Neural cell (in vitro differentiated cells): Measurements from ENCODE around the gene FETUB. TPM values are rescaled to one million over a fixed set of nuclear protein-coding genes. Genes with fewer than 3 reads are reported as not detected.

Source experiments
- H2AFZ ChIP-seq: fragments of 200-600, 300-800 bp; sonication (generic), shearing (Covaris generic); 2 replicates; pipeline ENCODE4 v1.6.0; 2014; ENCODE audit warnings: low read depth, mild to moderate bottlenecking, antibody characterized with exemption, low read length, moderate library complexity
- H3F3A ChIP-seq: fragments of 200-600 bp; shearing (Covaris generic); 2 replicates; pipeline ENCODE4 v1.6.1; 2016; ENCODE audit warnings: mild to moderate bottlenecking, moderate library complexity, mixed read lengths, antibody characterized with exemption, low read length; ENCODE audit not compliant: insufficient read depth, poor library complexity, severe bottlenecking
- H3K27ac ChIP-seq: fragments of 200-600, 300-800 bp; sonication (generic), shearing (Covaris generic); 2 replicates; pipeline ENCODE4 v1.5.1; 2014; ENCODE audit warnings: mild to moderate bottlenecking, low read length, moderate library complexity
- H3K27me3 ChIP-seq: fragments of 300-800, 200-600 bp; sonication (generic), shearing (Covaris generic); 2 replicates; pipeline ENCODE4 v1.6.0; 2014; ENCODE audit warnings: mild to moderate bottlenecking, low read depth, low read length, moderate library complexity; ENCODE audit not compliant: insufficient read depth
- H3K36me3 ChIP-seq: fragments of 300-800, 200-600 bp; sonication (generic), shearing (Covaris generic); 2 replicates; pipeline ENCODE4 v1.5.1; 2014; ENCODE audit warnings: mild to moderate bottlenecking, antibody characterized with exemption, low read length, moderate library complexity; ENCODE audit not compliant: insufficient read depth
- H3K4me2 ChIP-seq: fragments of 300-800, 200-600 bp; sonication (generic), shearing (Covaris generic); 2 replicates; pipeline ENCODE4 v1.6.0; 2014; ENCODE audit warnings: mild to moderate bottlenecking, low read length
- H3K4me3 ChIP-seq: fragments of 300-800, 200-600 bp; sonication (generic), shearing (Covaris generic); 2 replicates; pipeline ENCODE4 v1.5.1; 2014; ENCODE audit warnings: mild to moderate bottlenecking, low read length, moderate library complexity
- H3K79me2 ChIP-seq: fragments of 200-600 bp; shearing (Covaris generic); replicated peaks from 2 replicates; pipeline ENCODE4 v1.6.0; 2014; ENCODE audit warnings: mild to moderate bottlenecking, low read length, moderate library complexity; ENCODE audit not compliant: insufficient read depth
- H3K9ac ChIP-seq: fragments of 300-800, 200-600 bp; sonication (generic), shearing (Covaris generic); 2 replicates; pipeline ENCODE4 v1.6.1; 2016; ENCODE audit warnings: mild to moderate bottlenecking, low read length, mixed read lengths
- H3K9me2 ChIP-seq: fragments of 200-600 bp; shearing (Covaris generic); 2 replicates; pipeline ENCODE4 v1.6.1; 2016; ENCODE audit warnings: mild to moderate bottlenecking, low read length, mixed read lengths; ENCODE audit not compliant: insufficient read depth
- H3K9me3 ChIP-seq: fragments of 200-600, 300-800 bp; sonication (generic), shearing (Covaris generic); 2 replicates; pipeline ENCODE4 v1.6.1; 2016; ENCODE audit warnings: mild to moderate bottlenecking, mixed run types, low read length, moderate library complexity, mixed read lengths
- H4K20me1 ChIP-seq: fragments of 200-600 bp; shearing (Covaris generic); 2 replicates; pipeline ENCODE4 v1.6.1; 2016; ENCODE audit warnings: mild to moderate bottlenecking, mixed run types; ENCODE audit not compliant: insufficient read depth
- EP300 ChIP-seq: fragments of 450-650 bp; conservative IDR thresholded peaks from 2 replicates; pipeline ENCODE4 v1.6.1; 2014; ENCODE audit warnings: antibody characterized with exemption, mild to moderate bottlenecking, moderate library complexity; ENCODE audit not compliant: poor library complexity, severe bottlenecking
- EZH2 ChIP-seq: fragments of 200-600, 300-800 bp; shearing (Covaris generic), sonication (generic); IDR thresholded peaks from 2 replicates; pipeline ENCODE4 v1.6.1; 2014; ENCODE audit warnings: antibody characterized with exemption, low read length, borderline replicate concordance, mild to moderate bottlenecking; ENCODE audit not compliant: insufficient read depth, poor library complexity, severe bottlenecking
- MXI1 ChIP-seq: fragments of 450-650 bp; conservative IDR thresholded peaks from 2 replicates; pipeline ENCODE4 v1.6.1; 2014; ENCODE audit warnings: antibody characterized with exemption, mild to moderate bottlenecking; ENCODE audit not compliant: poor library complexity, severe bottlenecking
- POLR2AphosphoS5 ChIP-seq: IDR thresholded peaks from 2 replicates; pipeline ENCODE4 v1.6.1; 2012
- RAD21 ChIP-seq: fragments of 450-650 bp; conservative IDR thresholded peaks from 2 replicates; pipeline ENCODE4 v1.6.1; 2014; ENCODE audit warnings: antibody characterized with exemption, mild to moderate bottlenecking, moderate library complexity
- SMC3 ChIP-seq: fragments of 450-650 bp; conservative IDR thresholded peaks from 2 replicates; pipeline ENCODE4 v1.6.1; 2014; ENCODE audit warnings: antibody characterized with exemption, mild to moderate bottlenecking, moderate library complexity; ENCODE audit not compliant: poor library complexity
- TAF1 ChIP-seq: IDR thresholded peaks from 2 replicates; pipeline ENCODE4 v1.6.1; 2012; ENCODE audit warnings: low read depth
- polyA minus RNA-seq: library from RNA; depleted of rRNA, polyadenylated mRNA; stranded (reverse); fragments of >200 nt; gene quantifications from 2 replicates; pipeline ENCODE4 v1.2.3, GENCODE V29; 2014
- polyA plus RNA-seq: library from polyadenylated mRNA; depleted of rRNA; stranded (reverse); fragments of >200 nt; gene quantifications from 2 replicates; pipeline ENCODE4 v1.2.3, GENCODE V29; 2014
- TF ChIP-seq, protein P1 (sequence below): fragments of 450-650 bp; IDR thresholded peaks from 2 replicates; pipeline ENCODE4 v1.5.1; 2014; ENCODE audit warnings: antibody characterized with exemption, mild to moderate bottlenecking, moderate library complexity; ENCODE audit not compliant: poor library complexity, severe bottlenecking
- TF ChIP-seq, protein P2 (sequence below): IDR thresholded peaks from 2 replicates; pipeline ENCODE4 v1.6.1; 2012; ENCODE audit warnings: borderline replicate concordance

The FETUB gene, protein sequence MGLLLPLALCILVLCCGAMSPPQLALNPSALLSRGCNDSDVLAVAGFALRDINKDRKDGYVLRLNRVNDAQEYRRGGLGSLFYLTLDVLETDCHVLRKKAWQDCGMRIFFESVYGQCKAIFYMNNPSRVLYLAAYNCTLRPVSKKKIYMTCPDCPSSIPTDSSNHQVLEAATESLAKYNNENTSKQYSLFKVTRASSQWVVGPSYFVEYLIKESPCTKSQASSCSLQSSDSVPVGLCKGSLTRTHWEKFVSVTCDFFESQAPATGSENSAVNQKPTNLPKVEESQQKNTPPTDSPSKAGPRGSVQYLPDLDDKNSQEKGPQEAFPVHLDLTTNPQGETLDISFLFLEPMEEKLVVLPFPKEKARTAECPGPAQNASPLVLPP
- not detected in 2 replicates for polyA plus RNA-seq
- polyA minus RNA-seq: 0.81 TPM in 1 of 2 replicates, not detected in the other

DNA sequence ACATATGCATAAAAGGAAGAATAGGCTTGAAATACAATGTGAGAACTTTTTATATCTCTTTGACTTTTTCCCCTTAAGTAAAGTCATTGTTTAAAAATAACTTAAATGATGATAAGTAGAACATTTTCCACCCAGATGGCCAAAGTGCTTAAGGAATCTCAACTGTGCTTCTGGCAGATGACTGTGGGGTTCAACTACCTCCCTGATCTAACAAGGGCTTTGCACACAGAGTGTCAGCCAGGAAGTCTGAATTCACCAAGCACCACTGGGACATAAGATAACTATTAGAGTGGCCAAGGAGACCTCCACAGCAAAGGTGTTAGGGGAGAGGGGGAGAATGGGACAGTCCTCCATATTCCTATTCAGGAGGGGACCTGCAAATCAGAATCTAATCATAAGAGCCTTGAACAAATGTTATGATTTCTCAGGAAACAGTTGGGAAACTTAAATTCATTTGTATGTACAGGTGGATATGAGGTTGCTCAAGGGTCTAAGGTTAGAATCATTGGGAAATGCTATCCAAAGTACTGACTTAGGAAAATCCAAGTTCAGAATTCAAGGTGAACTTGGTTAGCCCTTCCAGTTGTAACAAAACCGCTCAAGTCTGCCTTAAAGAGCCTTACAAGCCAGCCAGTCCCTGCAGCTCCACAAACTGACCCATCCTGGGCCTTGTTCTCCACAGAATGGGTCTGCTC, at the start of gene FETUB:
Gene FETUB (plus strand): TSS at position 622 of the 695 bp plus-strand sequence. CDS start 62 bp downstream, at position 684.
- Histone ChIP-seq H3K4me2 (no peak within 1 kb of the TSS), H3F3A (no peaks in the 10 kb centered on the region), H3K9me2 (no peaks in the 10 kb centered on the region), H3K9me3 (no peaks in the 10 kb centered on the region), H3K36me3 (no peaks in the 10 kb centered on the region), H3K79me2 (no peaks in the 10 kb centered on the region), H3K4me3 (no peak within 1 kb of the TSS), H3K27ac (no peak within 1 kb of the TSS), H3K27me3 (no peaks in the 10 kb centered on the region), H3K9ac (no peak within 1 kb of the TSS), H2AFZ (no peak within 1 kb of the TSS), H4K20me1 (no peaks in the 10 kb centered on the region)
- TF ChIP-seq, protein P1, sequence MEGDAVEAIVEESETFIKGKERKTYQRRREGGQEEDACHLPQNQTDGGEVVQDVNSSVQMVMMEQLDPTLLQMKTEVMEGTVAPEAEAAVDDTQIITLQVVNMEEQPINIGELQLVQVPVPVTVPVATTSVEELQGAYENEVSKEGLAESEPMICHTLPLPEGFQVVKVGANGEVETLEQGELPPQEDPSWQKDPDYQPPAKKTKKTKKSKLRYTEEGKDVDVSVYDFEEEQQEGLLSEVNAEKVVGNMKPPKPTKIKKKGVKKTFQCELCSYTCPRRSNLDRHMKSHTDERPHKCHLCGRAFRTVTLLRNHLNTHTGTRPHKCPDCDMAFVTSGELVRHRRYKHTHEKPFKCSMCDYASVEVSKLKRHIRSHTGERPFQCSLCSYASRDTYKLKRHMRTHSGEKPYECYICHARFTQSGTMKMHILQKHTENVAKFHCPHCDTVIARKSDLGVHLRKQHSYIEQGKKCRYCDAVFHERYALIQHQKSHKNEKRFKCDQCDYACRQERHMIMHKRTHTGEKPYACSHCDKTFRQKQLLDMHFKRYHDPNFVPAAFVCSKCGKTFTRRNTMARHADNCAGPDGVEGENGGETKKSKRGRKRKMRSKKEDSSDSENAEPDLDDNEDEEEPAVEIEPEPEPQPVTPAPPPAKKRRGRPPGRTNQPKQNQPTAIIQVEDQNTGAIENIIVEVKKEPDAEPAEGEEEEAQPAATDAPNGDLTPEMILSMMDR: no peak
- TF ChIP-seq SMC3 (no peak), POLR2AphosphoS5 (no peak), EP300 (no peak), EZH2 (no peak), TAF1 (no peak), RAD21 (no peak), MXI1 (no peak)
- TF ChIP-seq, protein P2, sequence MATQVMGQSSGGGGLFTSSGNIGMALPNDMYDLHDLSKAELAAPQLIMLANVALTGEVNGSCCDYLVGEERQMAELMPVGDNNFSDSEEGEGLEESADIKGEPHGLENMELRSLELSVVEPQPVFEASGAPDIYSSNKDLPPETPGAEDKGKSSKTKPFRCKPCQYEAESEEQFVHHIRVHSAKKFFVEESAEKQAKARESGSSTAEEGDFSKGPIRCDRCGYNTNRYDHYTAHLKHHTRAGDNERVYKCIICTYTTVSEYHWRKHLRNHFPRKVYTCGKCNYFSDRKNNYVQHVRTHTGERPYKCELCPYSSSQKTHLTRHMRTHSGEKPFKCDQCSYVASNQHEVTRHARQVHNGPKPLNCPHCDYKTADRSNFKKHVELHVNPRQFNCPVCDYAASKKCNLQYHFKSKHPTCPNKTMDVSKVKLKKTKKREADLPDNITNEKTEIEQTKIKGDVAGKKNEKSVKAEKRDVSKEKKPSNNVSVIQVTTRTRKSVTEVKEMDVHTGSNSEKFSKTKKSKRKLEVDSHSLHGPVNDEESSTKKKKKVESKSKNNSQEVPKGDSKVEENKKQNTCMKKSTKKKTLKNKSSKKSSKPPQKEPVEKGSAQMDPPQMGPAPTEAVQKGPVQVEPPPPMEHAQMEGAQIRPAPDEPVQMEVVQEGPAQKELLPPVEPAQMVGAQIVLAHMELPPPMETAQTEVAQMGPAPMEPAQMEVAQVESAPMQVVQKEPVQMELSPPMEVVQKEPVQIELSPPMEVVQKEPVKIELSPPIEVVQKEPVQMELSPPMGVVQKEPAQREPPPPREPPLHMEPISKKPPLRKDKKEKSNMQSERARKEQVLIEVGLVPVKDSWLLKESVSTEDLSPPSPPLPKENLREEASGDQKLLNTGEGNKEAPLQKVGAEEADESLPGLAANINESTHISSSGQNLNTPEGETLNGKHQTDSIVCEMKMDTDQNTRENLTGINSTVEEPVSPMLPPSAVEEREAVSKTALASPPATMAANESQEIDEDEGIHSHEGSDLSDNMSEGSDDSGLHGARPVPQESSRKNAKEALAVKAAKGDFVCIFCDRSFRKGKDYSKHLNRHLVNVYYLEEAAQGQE: no peak

DNA sequence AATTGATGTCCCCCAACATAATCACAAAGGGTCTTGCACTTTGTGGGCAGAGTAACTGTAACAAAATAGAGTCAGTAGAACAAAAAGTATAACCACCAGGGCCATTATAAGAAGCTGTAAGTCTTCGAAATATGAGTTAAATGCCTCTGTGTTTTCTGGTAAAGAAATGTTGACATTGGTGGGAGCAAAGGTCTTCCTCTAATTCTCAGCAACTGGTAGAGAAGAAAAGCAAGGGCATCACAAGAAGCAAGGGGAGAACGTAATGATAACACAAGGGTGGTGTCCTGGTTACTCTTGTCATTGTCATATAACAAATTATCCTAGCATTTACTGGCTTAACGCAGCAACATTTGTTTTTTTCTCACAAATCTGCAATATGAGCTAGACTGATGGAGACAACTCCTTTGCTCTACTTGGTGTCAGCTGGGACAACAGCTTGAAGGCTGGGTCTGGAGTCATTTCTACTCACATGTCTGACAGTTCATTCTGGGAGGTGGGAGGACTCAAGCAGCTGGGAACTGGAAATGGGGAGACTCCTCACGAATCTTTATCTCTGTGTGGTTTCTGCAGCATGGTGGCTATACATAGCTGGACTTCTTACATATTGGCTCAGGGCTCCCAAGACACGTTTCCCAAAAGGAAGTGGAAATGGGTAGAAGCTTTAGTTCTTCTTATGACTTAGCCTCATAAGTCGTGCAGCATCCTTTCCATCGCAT, 49.5 kb upstream of the FETUB start:
- TF ChIP-seq, protein P1: no peak
- TF ChIP-seq RAD21 (no peak), SMC3 (no peak), POLR2AphosphoS5 (no peak), EZH2 (no peak), TAF1 (no peak), MXI1 (no peak), EP300 (no peak)
- TF ChIP-seq, protein P2: no peak
- Histone ChIP-seq H3F3A (no peaks in the 10 kb centered on the region), H3K9me3 (no peaks in the 10 kb centered on the region), H3K36me3 (no peaks in the 10 kb centered on the region), H3K9ac (no peak overlapping the region), H2AFZ (no peak overlapping the region), H3K9me2 (no peaks in the 10 kb centered on the region), H3K27ac (no peak overlapping the region), H3K79me2 (no peaks in the 10 kb centered on the region), H4K20me1 (no peaks in the 10 kb centered on the region), H3K27me3 (no peaks in the 10 kb centered on the region), H3K4me3 (no peak overlapping the region), H3K4me2 (no peak overlapping the region)
